HCT116 (cell line): ENCODE measurements around the gene HIGD2A.

Experiments
- CTCF ChIP-seq, 3 experiments: fragments of 200-600 bp in 1 of 3; sonication (generic) in 1 of 3; IDR thresholded peaks in 2 of 3; conservative IDR thresholded peaks in 1 of 3; 2 replicates each; pipeline ENCODE4 v1.5.1; 2012 to 2017; ENCODE audit warnings: low read depth in 2 of 3, low read length in 2 of 3, antibody characterized with exemption in 1 of 3, borderline replicate concordance in 1 of 3, control low read depth in 1 of 3, mild to moderate bottlenecking in 1 of 3, mixed read lengths in 1 of 3, mixed run types in 1 of 3, moderate library complexity in 1 of 3; ENCODE audit not compliant: insufficient read depth in 1 of 3
- FOSL1 ChIP-seq: IDR thresholded peaks from 2 replicates; pipeline ENCODE4 v1.6.1; 2012; ENCODE audit warnings: low read depth
- MAX ChIP-seq: IDR thresholded peaks from 2 replicates; pipeline ENCODE4 v1.6.1; 2012
- POLR2A ChIP-seq: IDR thresholded peaks from 2 replicates; pipeline ENCODE4 v1.7.0; 2011; ENCODE audit warnings: borderline replicate concordance; ENCODE audit not compliant: insufficient read depth, insufficient read length; ENCODE audit errors: extremely low read depth
- POLR2AphosphoS5 ChIP-seq: IDR thresholded peaks from 2 replicates; pipeline ENCODE4 v1.6.1; 2011; ENCODE audit warnings: mild to moderate bottlenecking, low read depth, low read length, moderate library complexity
- REST ChIP-seq: IDR thresholded peaks from 2 replicates; pipeline ENCODE4 v1.6.1; 2012; ENCODE audit warnings: low read depth
- TCF7L2 ChIP-seq: IDR thresholded peaks from 2 replicates; pipeline ENCODE4 v1.7.0; 2011; ENCODE audit warnings: borderline replicate concordance, inconsistent platforms; ENCODE audit not compliant: insufficient read depth, insufficient read length; ENCODE audit errors: extremely low read depth
- ZBTB33 ChIP-seq: IDR thresholded peaks from 2 replicates; pipeline ENCODE4 v1.6.1; 2011; ENCODE audit warnings: mild to moderate bottlenecking, low read length, moderate library complexity; ENCODE audit not compliant: insufficient replicate concordance; ENCODE audit errors: extremely low read depth
- TF ChIP-seq, protein P1 (sequence below): IDR thresholded peaks from 2 replicates; pipeline ENCODE4 v1.6.1; 2012

- TF ChIP-seq REST, result no peak
- no peak for TF ChIP-seq ZBTB33
- TF ChIP-seq CTCF (IDR thresholded peaks at IDR 0.05 in 2 of 3, conservative IDR thresholded peaks at IDR 0.05 in 1 of 3; ENCODE audit: borderline replicate concordance in 1 of 3, insufficient read depth in 1 of 3, low read depth in 2 of 3, low read length in 2 of 3), result no peak
- no peak for TF ChIP-seq MAX
- TF ChIP-seq, protein P1, sequence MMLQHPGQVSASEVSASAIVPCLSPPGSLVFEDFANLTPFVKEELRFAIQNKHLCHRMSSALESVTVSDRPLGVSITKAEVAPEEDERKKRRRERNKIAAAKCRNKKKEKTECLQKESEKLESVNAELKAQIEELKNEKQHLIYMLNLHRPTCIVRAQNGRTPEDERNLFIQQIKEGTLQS, result no peak
- no peak for TF ChIP-seq POLR2A
- no peak for TF ChIP-seq FOSL1
- no peak for TF ChIP-seq POLR2AphosphoS5
- TF ChIP-seq TCF7L2, result no peak
These were observed 46.4 kb upstream of the HIGD2A start for GRCh38 chr5:176342158-176342483.
